IgD-negative memory B cell (primary cell): ENCODE results near the gene NKX6-1. TPM values are rescaled to one million over a fixed set of nuclear protein-coding genes. Genes with fewer than 3 reads are reported as not detected.

Source experiments
- H3K27ac Mint-ChIP-seq, 3 donors: one replicate each; pipeline ENCODE4 v1.8.0; 2020 to 2022; ENCODE audit warnings: mild to moderate bottlenecking in 3 of 3, mixed read lengths in 3 of 3, moderate library complexity in 1 of 3
- H3K27me3 Mint-ChIP-seq: one replicate; pipeline ENCODE4 v1.8.0; 2021; ENCODE audit warnings: mixed read lengths
- H3K36me3 Mint-ChIP-seq: one replicate; pipeline ENCODE4 v1.8.0; 2020; ENCODE audit warnings: mild to moderate bottlenecking, mixed read lengths
- H3K4me1 Mint-ChIP-seq, 3 donors: one replicate each; pipeline ENCODE4 v1.8.0; 2020 to 2022; ENCODE audit warnings: mixed read lengths in 3 of 3, mild to moderate bottlenecking in 1 of 3
- H3K4me3 Mint-ChIP-seq, 4 donors: one replicate each; pipeline ENCODE4 v1.8.0; 2020 to 2022; ENCODE audit warnings: mild to moderate bottlenecking in 4 of 4, mixed read lengths in 4 of 4, moderate library complexity in 3 of 4
- H3K9me3 Mint-ChIP-seq, 3 donors: one replicate each; pipeline ENCODE4 v1.8.0; 2020 to 2021; ENCODE audit warnings: mixed read lengths in 3 of 3, mild to moderate bottlenecking in 1 of 3
- polyA plus RNA-seq: library from polyadenylated mRNA; unstranded; fragments of 300-500 nt; fragmentation: Illumina TruSeq; gene quantifications from one replicate; pipeline ENCODE4 v1.2.3, GENCODE V29; 2021

NKX6-1 gene
- polyA plus RNA-seq, 1 donor from 2014 or later = not detected

DNA sequence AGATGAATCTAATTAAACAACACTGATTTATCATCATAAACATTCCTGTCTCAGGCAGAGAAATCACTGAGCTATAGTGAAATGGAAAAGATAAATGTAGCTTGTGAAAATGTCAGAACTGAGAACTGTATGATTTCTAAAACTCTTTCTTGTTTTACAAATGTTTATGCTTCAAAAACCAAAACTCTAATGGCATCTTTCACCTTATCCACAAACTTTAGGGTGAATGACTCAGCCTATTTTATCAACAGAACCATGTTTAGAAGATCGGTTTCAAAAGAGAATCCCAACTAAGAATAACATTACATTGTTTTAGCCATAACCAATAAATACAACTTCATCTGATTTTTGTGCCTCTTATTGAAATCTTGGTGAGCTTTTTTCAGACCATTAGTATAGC, 21.4 kb downstream of the NKX6-1 start:
- Mint-ChIP-seq H3K4me1 (peaks cover 0 to 4% (median 2%) of the 10 kb centered on the region in 3 donors), H3K4me3 (no peak overlapping the region), H3K9me3 (peaks cover 0 to 2% (median 0%) of the 10 kb centered on the region in 3 donors), H3K27ac (no peak overlapping the region), H3K27me3 (peaks cover 21% of the 10 kb centered on the region), H3K36me3 (no peaks in the 10 kb centered on the region)

DNA sequence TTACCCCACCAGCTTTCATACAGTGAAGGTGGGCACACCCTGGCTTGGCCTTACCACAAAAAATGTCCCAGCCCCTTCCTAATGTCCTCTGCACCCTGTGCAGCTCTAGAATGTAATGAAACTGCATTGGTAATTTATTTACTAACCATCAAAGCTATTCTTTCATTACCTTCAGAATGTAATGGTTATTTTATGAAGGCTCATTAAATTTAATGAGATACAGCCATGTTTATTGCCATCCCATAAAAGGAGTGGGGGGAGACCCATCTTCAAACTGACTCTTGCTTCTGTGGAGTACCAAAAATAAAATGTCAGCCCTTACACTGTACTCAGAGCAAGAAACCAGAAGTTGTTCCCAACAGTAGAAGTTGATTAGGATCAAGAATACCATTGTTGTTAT, 25.0 kb downstream of the NKX6-1 start:
- Mint-ChIP-seq H3K4me3 (no peak overlapping the region), H3K4me1 (no peaks in the 10 kb centered on the region), H3K27me3 (peaks cover 2% of the 10 kb centered on the region), H3K36me3 (no peaks in the 10 kb centered on the region), H3K9me3 (no peaks in the 10 kb centered on the region), H3K27ac (no peak overlapping the region)

DNA sequence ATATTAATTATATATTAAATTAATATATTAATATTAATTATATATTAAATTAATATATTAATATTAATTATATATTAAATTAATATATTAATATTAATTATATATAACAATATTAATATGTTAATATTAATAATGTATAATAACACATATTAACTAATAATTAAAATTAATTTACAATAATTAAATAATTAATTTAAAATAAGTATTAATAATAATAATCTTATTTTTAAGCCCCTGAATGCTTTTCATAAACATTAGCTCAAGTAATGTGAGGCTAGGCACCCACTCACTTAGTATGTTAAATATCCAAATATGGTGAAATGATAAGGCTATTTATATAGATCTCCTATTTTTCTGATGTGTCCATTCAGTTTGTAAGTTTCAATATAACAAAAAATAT, 26.9 kb downstream of the NKX6-1 start:
- Mint-ChIP-seq H3K36me3 (no peaks in the 10 kb centered on the region), H3K27me3 (no peaks in the 10 kb centered on the region), H3K27ac (no peak overlapping the region), H3K9me3 (no peaks in the 10 kb centered on the region), H3K4me3 (no peak overlapping the region), H3K4me1 (no peaks in the 10 kb centered on the region)

DNA sequence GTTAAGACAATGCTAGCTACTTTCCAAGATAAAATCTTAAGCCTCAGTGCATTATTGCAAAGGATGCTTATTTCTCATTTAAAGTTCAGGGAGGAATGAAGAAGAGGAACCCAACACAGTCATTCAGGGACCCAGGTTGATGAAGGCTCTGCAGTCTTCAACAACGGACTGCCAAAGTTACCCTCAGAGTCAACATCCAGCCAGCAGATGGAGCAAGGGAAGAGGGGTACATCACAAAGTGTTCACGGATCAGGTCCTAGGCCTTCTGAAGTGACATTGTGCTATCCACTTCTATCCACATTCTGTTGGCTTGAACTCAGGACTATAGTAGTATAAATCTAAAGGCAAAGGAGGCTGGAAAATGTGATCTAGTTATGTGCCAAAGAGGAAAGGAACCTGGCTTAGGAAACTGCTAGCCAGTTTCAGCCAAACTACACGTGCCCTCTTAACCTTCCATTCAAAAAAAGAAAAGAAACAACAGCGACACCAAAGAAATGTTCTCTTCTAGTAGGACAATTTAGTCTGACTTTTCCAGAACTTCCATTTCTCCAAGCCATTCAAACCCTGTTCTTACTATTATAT, 28.8 kb downstream of the NKX6-1 start:
- Mint-ChIP-seq H3K9me3 (no peaks in the 10 kb centered on the region), H3K4me3 (no peak overlapping the region), H3K27me3 (peaks cover 4% of the 10 kb centered on the region), H3K36me3 (no peaks in the 10 kb centered on the region), H3K4me1 (no peaks in the 10 kb centered on the region), H3K27ac (no peak overlapping the region)

DNA sequence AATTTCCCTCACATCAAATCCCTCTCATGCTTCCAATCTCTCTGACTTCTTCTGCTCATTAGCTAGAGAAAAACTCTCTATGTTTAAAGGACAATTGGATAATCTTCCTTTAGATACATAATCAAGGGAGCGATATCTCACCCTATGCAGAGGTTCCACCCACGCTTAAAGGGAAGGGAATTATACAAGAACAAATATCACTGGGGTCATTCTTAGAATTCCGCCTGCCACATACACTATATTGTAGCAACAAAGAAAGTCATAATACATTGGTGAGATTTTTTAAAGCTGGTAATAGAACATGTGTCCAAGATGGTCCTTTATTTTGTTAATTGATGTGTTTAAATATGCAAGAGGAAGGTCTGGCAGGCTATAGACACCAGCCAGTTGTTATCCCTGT, 31.5 kb downstream of the NKX6-1 start:
- Mint-ChIP-seq H3K4me3 (no peak overlapping the region), H3K9me3 (peaks cover 0 to 3% (median 0%) of the 10 kb centered on the region in 3 donors), H3K36me3 (no peaks in the 10 kb centered on the region), H3K4me1 (no peaks in the 10 kb centered on the region), H3K27ac (no peak overlapping the region), H3K27me3 (peaks cover 4% of the 10 kb centered on the region)

DNA sequence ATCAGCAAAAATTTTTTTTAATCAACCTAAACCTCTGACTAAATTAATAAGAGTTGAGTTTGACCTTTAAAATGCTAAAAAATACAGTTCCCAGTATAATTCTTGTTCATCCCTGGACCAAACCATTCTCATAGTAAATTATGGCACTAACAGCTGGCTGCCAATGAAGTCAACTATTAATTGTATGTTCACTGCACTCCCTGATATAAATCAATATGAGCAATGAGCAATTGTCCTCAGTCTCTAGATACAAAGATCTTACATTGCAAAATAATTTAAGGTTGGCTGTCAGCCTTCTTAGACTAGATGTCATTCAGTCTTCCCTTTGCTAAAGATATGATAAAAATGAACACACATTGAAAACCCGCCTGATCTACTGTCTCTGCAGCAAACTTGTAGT, 39.3 kb downstream of the NKX6-1 start:
- Mint-ChIP-seq H3K4me3 (no peak overlapping the region), H3K9me3 (peaks cover 0 to 4% (median 3%) of the 10 kb centered on the region in 3 donors), H3K36me3 (no peaks in the 10 kb centered on the region), H3K4me1 (no peaks in the 10 kb centered on the region), H3K27ac (no peak overlapping the region), H3K27me3 (peaks cover 4% of the 10 kb centered on the region)

DNA sequence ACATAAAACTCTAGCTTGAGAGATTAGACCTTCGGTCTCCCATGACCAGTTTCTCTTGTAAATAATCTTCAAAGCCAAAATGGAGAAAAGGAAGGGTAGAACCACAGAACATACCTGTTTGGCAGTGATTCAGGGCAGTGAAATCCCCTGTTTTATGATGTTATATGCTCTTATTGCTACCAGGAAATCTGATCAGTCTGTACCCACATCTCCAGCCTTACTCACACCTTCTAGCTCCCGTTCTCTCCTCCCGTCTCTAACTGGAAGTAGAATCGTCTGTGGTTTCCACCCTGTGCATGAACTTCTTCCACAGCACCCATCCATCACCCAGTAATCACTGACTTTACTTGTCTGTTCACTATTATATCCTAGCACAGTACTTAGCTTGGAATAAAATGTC, 42.9 kb downstream of the NKX6-1 start:
- no peak overlapping the region for H3K27ac Mint-ChIP-seq
- no peak overlapping the region for H3K4me3 Mint-ChIP-seq
- peaks cover 6% of the 10 kb centered on the region for H3K27me3 Mint-ChIP-seq
- H3K9me3 Mint-ChIP-seq = peaks cover 0 to 2% (median 2%) of the 10 kb centered on the region in 3 donors
- no peaks in the 10 kb centered on the region for H3K36me3 Mint-ChIP-seq
- no peaks in the 10 kb centered on the region for H3K4me1 Mint-ChIP-seq

DNA sequence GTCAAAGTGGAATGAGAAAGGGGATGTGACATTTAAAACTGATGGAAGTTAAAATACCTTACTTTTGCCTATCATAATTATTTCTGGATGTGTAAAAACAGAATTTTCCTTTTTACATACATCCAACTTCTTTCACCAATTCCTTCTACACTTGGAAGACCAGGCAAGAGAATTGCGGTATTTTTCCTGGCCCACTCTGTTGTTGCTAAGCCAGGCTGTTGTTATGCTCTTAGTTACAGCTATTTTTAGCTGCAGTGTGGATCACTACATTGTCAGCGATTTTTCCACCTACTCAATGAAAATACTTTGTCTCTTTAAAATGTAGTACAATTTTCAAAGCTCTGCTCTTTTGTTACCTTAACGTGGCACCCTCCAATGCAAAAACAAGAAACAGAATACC, 43.4 kb downstream of the NKX6-1 start:
- Mint-ChIP-seq H3K4me1 (no peaks in the 10 kb centered on the region), H3K36me3 (no peaks in the 10 kb centered on the region), H3K9me3 (peaks cover 0 to 2% (median 0%) of the 10 kb centered on the region in 3 donors), H3K27me3 (peaks cover 4% of the 10 kb centered on the region), H3K27ac (no peak overlapping the region), H3K4me3 (no peak overlapping the region)

DNA sequence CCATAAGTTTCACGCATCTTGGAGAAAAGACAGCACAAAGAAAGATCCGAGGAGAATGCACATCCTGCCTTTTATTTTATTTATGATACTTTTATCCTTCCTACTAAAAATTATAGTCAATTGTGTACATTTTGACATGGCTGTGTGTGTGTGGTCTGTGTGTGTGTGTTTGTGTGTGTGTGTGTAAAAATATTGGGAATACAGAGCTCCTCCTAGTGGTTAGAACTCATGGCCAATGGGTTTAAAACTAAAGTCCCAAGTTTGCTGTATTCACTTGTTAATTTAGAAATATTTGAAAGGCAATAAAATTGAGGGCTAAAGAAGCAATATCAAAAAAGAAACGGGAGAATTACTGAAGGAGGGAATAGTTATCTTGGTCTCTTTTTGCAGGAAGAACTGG, 47.5 kb downstream of the NKX6-1 start:
- peaks cover 4% of the 10 kb centered on the region for H3K27me3 Mint-ChIP-seq
- no peaks in the 10 kb centered on the region for H3K4me1 Mint-ChIP-seq
- no peak overlapping the region for H3K27ac Mint-ChIP-seq
- peaks cover 0 to 2% (median 0%) of the 10 kb centered on the region in 3 donors for H3K9me3 Mint-ChIP-seq
- no peaks in the 10 kb centered on the region for H3K36me3 Mint-ChIP-seq
- no peak overlapping the region for H3K4me3 Mint-ChIP-seq

DNA sequence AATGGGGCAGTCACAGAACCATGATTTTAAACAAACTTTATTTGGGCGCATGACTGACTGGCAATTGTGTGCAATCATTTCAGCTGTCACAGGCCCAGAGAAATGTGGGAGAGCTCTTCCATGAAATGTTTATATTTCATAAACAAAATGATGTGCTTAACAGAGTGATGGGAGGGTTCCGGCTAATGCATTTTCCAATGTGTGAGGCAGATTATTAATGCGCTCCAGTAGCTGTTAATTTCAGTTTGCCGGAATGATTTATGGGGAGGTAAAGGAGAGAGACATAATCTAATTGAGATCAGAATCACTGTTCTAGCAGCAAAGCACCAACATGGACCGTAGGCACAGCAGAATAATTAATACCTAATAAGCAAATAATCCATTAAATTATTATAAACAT, 55.6 kb downstream of the NKX6-1 start:
- H3K27me3 Mint-ChIP-seq = peaks cover 3% of the 10 kb centered on the region
- no peak overlapping the region for H3K4me3 Mint-ChIP-seq
- H3K27ac Mint-ChIP-seq = no peak overlapping the region
- H3K9me3 Mint-ChIP-seq = no peaks in the 10 kb centered on the region
- no peaks in the 10 kb centered on the region for H3K4me1 Mint-ChIP-seq
- H3K36me3 Mint-ChIP-seq = no peaks in the 10 kb centered on the region

DNA sequence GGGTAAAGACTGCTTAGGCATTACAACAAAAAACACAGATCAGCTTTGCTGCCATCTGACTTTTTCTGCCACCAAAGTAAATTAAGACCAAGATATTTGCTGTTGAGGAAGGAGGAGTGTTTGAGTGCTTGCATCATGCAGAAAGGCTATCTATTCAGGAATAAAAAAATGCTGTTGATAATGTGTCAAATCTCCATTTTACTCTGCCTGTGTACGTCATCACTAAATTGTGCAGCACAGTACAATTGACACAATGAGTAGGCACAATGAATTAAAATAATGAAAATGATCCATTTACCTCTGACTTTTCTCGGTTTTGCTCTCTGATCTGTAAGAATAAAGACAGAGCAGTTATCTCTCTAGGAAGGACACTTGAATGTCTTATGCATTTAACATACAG, 56.3 kb downstream of the NKX6-1 start:
- Mint-ChIP-seq H3K27me3 (peaks cover 3% of the 10 kb centered on the region), H3K9me3 (no peaks in the 10 kb centered on the region), H3K4me1 (no peaks in the 10 kb centered on the region), H3K27ac (no peak overlapping the region), H3K36me3 (no peaks in the 10 kb centered on the region), H3K4me3 (no peak overlapping the region)

Other genes with a start within 250 kb of the NKX6-1 start
- not detected for gene CDS1, start 83.8 kb upstream of the NKX6-1 start, polyA plus RNA-seq